ENCODE measurements around the gene CLEC12A.

- no peak for TF ChIP-seq CTCF (IDR thresholded peaks at IDR 0.05)
- TF ChIP-seq POLR2A (IDR thresholded peaks at IDR 0.05) = no peak
Measured at GRCh38 chr12:9980126-9980525, 8.9 kb downstream of the CLEC12A start.
